Activated T-helper 1 cell treated with anti-CD3 and anti-CD28 coated beads, Interleukin-12 subunit alpha, Interleukin-12 subunit beta, Interleukin-2, Interleukin-4 antibody, amounts not matched to agents 30 ng/mL and 10 ng/mL and 1 ng/mL, durations not matched to agents 14 hours and 24 hours and 36 hours (primary cell): ENCODE measurements around the gene RHBDD2. TPM values are rescaled to one million over a fixed set of nuclear protein-coding genes. Genes with fewer than 3 reads are reported as not detected.
"Not testable (repeated sequence)": the region's sequence is repeated elsewhere in the genome, so short reads cannot be mapped to it uniquely, and the experiment has no call there.

Experiments used
- DNase-seq: peaks from one replicate; pipeline ENCODE4 v3.0.0; 2021; ENCODE audit warnings: low spot score
- H3K27ac Mint-ChIP-seq: one replicate; pipeline ENCODE4 v1.8.0; 2021; ENCODE audit warnings: mild to moderate bottlenecking, mixed read lengths
- H3K27me3 Mint-ChIP-seq: one replicate; pipeline ENCODE4 v1.8.0; 2022; ENCODE audit warnings: mild to moderate bottlenecking, moderate library complexity, mixed read lengths; ENCODE audit not compliant: insufficient read depth
- H3K36me3 Mint-ChIP-seq: one replicate; pipeline ENCODE4 v1.8.0; 2021; ENCODE audit warnings: low read depth, mixed read lengths
- H3K4me1 Mint-ChIP-seq: one replicate; pipeline ENCODE4 v1.8.0; 2021; ENCODE audit warnings: low read depth, mixed read lengths
- H3K4me3 Mint-ChIP-seq: one replicate; pipeline ENCODE4 v1.8.0; 2021; ENCODE audit warnings: mild to moderate bottlenecking, moderate library complexity, mixed read lengths
- H3K9me3 Mint-ChIP-seq: one replicate; pipeline ENCODE4 v1.8.0; 2021; ENCODE audit warnings: mixed read lengths
- intact Hi-C: fragments of 100-400 bp; cut with micrococcal nuclease; formaldehyde crosslinking; loops from one replicate; pipeline ENCODE4 v1.15.1; 2024
- total RNA-seq: library from RNA; stranded (reverse); gene quantifications from 2 replicates; pipeline ENCODE4 v1.2.3, GENCODE V29; 2022

The RHBDD2 gene
- 59.9 and 63.9 TPM in 2 replicates for total RNA-seq

DNA sequence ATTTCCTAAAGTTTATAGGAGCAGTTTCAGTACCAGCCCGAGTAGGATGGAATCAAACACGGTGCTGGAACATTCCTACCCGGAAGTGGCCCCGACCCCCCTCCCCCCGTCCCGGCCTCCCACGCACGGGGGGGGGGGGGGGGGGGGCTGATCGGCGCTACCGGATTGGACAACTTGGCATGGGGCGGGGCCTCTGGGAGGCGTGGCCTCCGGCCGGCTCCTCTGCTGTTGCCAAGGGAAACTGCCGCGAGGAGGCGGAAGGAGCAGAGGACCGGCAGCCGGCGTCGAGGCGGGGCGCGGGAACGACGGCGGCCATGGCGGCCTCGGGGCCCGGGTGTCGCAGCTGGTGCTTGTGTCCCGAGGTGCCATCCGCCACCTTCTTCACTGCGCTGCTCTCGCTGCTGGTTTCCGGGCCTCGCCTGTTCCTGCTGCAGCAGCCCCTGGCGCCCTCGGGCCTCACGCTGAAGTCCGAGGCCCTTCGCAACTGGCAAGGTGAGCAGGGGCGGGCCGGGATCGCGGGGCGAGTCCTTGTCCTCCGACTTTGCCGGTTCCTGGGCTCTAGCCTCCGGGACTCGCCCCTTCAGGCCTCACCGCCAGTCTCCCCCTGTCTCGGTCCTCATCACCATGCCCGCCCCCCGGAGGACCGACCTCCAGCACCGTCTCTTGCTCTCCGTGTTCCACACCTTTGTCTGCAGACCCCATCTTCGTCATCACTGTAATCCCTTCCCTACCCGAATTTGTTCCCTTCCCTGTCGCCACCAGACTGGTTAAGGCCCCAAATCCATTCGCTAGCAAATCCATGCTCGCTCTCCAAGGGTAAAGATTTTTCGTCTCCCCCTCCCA lies at the start of gene RHBDD2:
RHBDD2 (plus strand) TSS at position 266 of the 843 bp plus-strand sequence; CDS start at position 315, 49 bp downstream.
- Mint-ChIP-seq H3K9me3 (no peaks in the 10 kb centered on the region), H3K4me1 (peaks cover 45% of the 10 kb centered on the region), H3K27ac (peak within 1 kb of the TSS; percentile 96), H3K27me3 (no peaks in the 10 kb centered on the region), H3K4me3 (peak within 1 kb of the TSS; percentile 95), H3K36me3 (peaks cover 32% of the 10 kb centered on the region)
- intact Hi-C loops, result loop anchor here (1.0 to 10.0 kb wide), 13 partner anchors 9 to 436 kb away; partner anchors contain the start of genes POR, STYXL1 and TMEM120A
- DNase-seq, result peak; percentile 90

- H3K36me3 Mint-ChIP-seq, H3K27me3 Mint-ChIP-seq, H3K9me3 Mint-ChIP-seq, H3K27ac Mint-ChIP-seq, intact Hi-C loops, H3K4me1 Mint-ChIP-seq, DNase-seq, H3K4me3 Mint-ChIP-seq: not testable (repeated sequence)
These were observed 49.2 kb upstream of the RHBDD2 start for GRCh38 chr7:75829656-75830055.

GRCh38 chr7:75830978-75831377 lies 47.9 kb upstream of the RHBDD2 start:
- Mint-ChIP-seq H3K27ac (no peak overlapping the region), H3K9me3 (no peaks in the 10 kb centered on the region), H3K27me3 (peaks cover 6% of the 10 kb centered on the region), H3K4me1 (no peaks in the 10 kb centered on the region), H3K4me3 (no peak overlapping the region), H3K36me3 (no peaks in the 10 kb centered on the region)
- DNase-seq, result no peak
- intact Hi-C loops, result no loop called here

DNA sequence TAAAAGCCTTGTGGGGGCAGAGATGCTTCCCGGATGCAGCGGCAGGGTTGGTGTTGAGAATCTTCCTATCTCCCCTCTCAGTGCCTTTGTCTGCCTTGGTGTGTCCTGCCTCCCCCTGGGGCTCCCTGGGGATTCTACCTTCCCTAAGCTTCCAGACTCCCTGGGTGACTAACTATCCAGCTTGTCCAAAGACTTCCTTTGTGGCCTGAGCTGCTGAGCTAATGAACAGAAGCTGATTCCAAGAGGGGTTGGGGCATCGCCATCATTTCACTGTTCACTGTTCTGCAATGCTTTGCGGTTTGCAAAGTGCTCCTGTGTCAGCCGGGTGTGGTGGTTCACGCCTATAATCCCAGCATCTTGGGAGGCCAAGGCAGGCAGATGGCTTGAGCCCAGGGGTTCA lies 45.2 kb upstream of the RHBDD2 start:
- H3K9me3 Mint-ChIP-seq, H3K27ac Mint-ChIP-seq, H3K27me3 Mint-ChIP-seq, intact Hi-C loops, H3K4me3 Mint-ChIP-seq, H3K36me3 Mint-ChIP-seq, H3K4me1 Mint-ChIP-seq, DNase-seq: not testable (repeated sequence)

- no peak overlapping the region for H3K27ac Mint-ChIP-seq
- no peaks in the 10 kb centered on the region for H3K9me3 Mint-ChIP-seq
- H3K4me1 Mint-ChIP-seq, result no peaks in the 10 kb centered on the region
- no peaks in the 10 kb centered on the region for H3K36me3 Mint-ChIP-seq
- DNase-seq, result no peak
- intact Hi-C loops, result no loop called here
- H3K27me3 Mint-ChIP-seq, result peaks cover 5% of the 10 kb centered on the region
- H3K4me3 Mint-ChIP-seq, result no peak overlapping the region
These were observed 43.0 kb upstream of the RHBDD2 start for GRCh38 chr7:75835688-75836285.

GRCh38 chr7:75836798-75837197 lies 42.0 kb upstream of the RHBDD2 start:
- H3K27me3 Mint-ChIP-seq, result peaks cover 5% of the 10 kb centered on the region
- no peak for DNase-seq
- no peaks in the 10 kb centered on the region for H3K9me3 Mint-ChIP-seq
- intact Hi-C loops, result no loop called here
- H3K4me3 Mint-ChIP-seq, result no peak overlapping the region
- H3K36me3 Mint-ChIP-seq, result no peaks in the 10 kb centered on the region
- H3K27ac Mint-ChIP-seq, result no peak overlapping the region
- no peaks in the 10 kb centered on the region for H3K4me1 Mint-ChIP-seq

GRCh38 chr7:75838281-75838930 lies 40.4 kb upstream of the RHBDD2 start:
- DNase-seq, H3K9me3 Mint-ChIP-seq, H3K27ac Mint-ChIP-seq, intact Hi-C loops, H3K27me3 Mint-ChIP-seq, H3K36me3 Mint-ChIP-seq, H3K4me3 Mint-ChIP-seq: not testable (repeated sequence)
- peaks cover 12% of the 10 kb centered on the region for H3K4me1 Mint-ChIP-seq

DNA sequence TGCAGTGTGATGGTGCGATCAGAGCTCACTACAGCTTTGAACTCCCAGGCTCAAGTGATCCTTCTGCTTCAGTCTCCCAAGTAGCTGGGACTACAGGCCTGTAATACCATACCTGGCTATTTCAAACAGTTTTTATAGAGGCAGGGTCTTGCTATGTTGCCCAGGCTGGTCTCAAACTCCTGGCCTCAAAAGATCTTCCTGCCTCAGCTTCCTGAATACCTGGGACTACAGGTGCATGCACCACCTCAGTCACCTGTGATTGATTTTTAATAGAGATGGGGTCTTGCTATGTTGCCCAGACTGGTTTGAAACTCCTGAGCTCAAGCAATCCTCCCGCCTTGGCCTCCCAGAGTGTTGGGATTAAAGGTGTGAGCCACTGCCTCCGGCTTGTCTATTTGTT lies 38.8 kb upstream of the RHBDD2 start:
- Mint-ChIP-seq H3K27ac (no peak overlapping the region), H3K36me3 (peaks cover 1% of the 10 kb centered on the region), H3K4me1 (peaks cover 17% of the 10 kb centered on the region), H3K4me3 (no peak overlapping the region), H3K27me3 (no peaks in the 10 kb centered on the region), H3K9me3 (no peaks in the 10 kb centered on the region)
- intact Hi-C loops, result no loop called here
- no peak for DNase-seq

DNA sequence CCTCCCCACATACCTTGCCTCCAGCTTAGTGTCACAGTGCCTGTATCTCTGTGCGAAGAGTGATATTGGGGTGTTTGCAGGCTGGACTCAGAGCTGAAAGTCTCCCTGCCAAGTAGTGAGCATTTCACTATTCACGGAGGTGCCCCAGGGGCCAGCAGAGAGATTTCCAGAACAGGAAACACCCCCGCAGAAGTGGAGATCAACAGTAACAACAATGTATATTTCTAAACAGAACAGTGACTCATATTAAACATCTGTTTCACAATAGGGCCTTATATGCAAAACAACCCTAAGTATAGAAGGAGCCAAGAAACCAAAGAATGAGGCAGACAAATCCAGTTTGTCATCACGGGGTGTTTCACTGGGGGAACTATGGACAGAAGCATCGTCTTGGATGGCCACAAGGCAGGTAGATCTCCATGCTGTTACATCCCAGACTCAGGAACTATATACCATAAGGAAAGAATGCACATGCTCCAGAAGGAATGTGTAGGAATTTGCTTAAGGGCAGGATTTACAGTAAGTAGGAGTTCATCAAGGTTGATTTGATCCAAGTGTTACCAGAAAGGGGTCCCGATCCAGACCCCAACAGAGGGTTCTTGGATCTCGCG lies 35.9 kb upstream of the RHBDD2 start:
- Mint-ChIP-seq H3K4me1 (peaks cover 17% of the 10 kb centered on the region), H3K36me3 (peaks cover 1% of the 10 kb centered on the region), H3K4me3 (peak overlapping the region; percentile 76), H3K27me3 (no peaks in the 10 kb centered on the region), H3K27ac (peak overlapping the region; percentile 92), H3K9me3 (no peaks in the 10 kb centered on the region)
- peak; percentile 1 for DNase-seq
- intact Hi-C loops, result loop anchor here (1.0 to 2.0 kb wide), 7 partner anchors 28 to 248 kb away; partner anchors contain the start of genes HIP1 and POR

- no peaks in the 10 kb centered on the region for H3K27me3 Mint-ChIP-seq
- intact Hi-C loops, result loop anchor here (1.0 to 2.0 kb wide), 7 partner anchors 27 to 249 kb away; partner anchors contain the start of genes HIP1 and POR
- peaks cover 1% of the 10 kb centered on the region for H3K36me3 Mint-ChIP-seq
- no peak overlapping the region for H3K4me3 Mint-ChIP-seq
- no peak for DNase-seq
- H3K9me3 Mint-ChIP-seq, result no peaks in the 10 kb centered on the region
- peaks cover 17% of the 10 kb centered on the region for H3K4me1 Mint-ChIP-seq
- peak overlapping the region; percentile 92 for H3K27ac Mint-ChIP-seq
These were observed 35.2 kb upstream of the RHBDD2 start for GRCh38 chr7:75843613-75844116.

DNA sequence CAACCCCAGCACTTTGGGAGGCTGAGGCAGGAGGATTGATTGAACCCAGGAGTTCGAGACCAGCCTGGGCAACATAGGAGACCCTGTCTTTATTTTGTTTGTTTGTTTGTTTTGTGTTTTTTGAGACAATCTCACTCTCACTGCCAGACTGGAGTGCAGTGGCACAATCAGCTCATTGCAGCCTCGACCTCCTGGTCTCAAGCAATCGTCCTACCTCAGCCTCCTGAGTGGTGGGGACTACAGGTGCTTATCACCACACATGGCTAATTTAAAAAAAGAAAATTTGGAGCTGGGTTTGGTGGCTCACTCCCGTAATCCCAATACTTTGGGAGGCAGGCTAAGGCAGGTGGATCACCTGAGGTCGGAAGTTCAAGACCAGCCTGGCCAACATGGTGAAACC lies 34.7 kb upstream of the RHBDD2 start:
- no peak overlapping the region for H3K4me3 Mint-ChIP-seq
- intact Hi-C loops, result no loop called here
- H3K36me3 Mint-ChIP-seq, result peaks cover 1% of the 10 kb centered on the region
- no peaks in the 10 kb centered on the region for H3K9me3 Mint-ChIP-seq
- peaks cover 17% of the 10 kb centered on the region for H3K4me1 Mint-ChIP-seq
- H3K27ac Mint-ChIP-seq, result no peak overlapping the region
- no peaks in the 10 kb centered on the region for H3K27me3 Mint-ChIP-seq
- DNase-seq, result no peak

DNA sequence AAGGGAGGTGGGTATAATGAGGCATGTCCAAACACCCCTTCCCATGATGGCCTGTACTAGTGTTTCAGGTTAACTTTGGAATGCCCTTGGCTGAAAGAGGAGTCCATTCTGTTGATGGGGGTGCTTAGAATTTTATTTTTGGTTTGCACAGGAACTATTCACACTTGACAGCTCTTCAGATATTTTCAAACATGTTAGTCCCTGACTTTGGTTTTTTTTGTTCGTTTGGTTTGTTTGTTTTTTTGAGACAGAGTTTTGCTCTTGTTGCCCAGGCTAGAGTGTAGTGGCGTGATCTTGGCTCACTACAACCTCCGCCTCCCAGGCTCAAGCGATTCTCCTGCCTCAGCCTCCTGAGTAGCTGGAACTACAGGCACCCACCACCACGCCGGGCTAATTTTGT lies 33.7 kb upstream of the RHBDD2 start:
- H3K4me3 Mint-ChIP-seq, H3K9me3 Mint-ChIP-seq, DNase-seq, H3K36me3 Mint-ChIP-seq, H3K27ac Mint-ChIP-seq, H3K27me3 Mint-ChIP-seq, intact Hi-C loops: not testable (repeated sequence)
- H3K4me1 Mint-ChIP-seq, result peaks cover 17% of the 10 kb centered on the region
